Measurements from ENCODE around the gene ARHGAP28. TPM values are rescaled to one million over a fixed set of nuclear protein-coding genes. Genes with fewer than 3 reads are reported as not detected.
"Not testable (repeated sequence)": the region's sequence is repeated elsewhere in the genome, so short reads cannot be mapped to it uniquely, and the experiment has no call there.

ARHGAP28 gene
- polyA plus RNA-seq, 3 donors from 2014 or later: not detected

GRCh38 chr18:6827161-6827560 lies 97.6 kb downstream of the ARHGAP28 start:
- H3K27me3 Mint-ChIP-seq (ENCODE audit: low read depth in 3 of 3); H3K36me3 Mint-ChIP-seq; H3K4me1 Mint-ChIP-seq; H3K27ac Mint-ChIP-seq; H3K9me3 Mint-ChIP-seq; DNase-seq; H3K4me3 Mint-ChIP-seq: not testable (repeated sequence)

GRCh38 chr18:6827566-6827965 lies 98.0 kb downstream of the ARHGAP28 start:
- H3K9me3 Mint-ChIP-seq; H3K4me3 Mint-ChIP-seq; DNase-seq; H3K36me3 Mint-ChIP-seq; H3K27ac Mint-ChIP-seq; H3K27me3 Mint-ChIP-seq (ENCODE audit: low read depth in 3 of 3); H3K4me1 Mint-ChIP-seq: not testable (repeated sequence)

- Mint-ChIP-seq H3K9me3 (peaks cover 0 to 7% (median 5%) of the 10 kb centered on the region in 6 donors), H3K27me3 (ENCODE audit: low read depth in 3 of 3) (peaks cover 0 to 5% (median 0%) of the 10 kb centered on the region in 3 donors), H3K4me3 (no peak overlapping the region), H3K36me3 (no peaks in the 10 kb centered on the region), H3K27ac (no peak overlapping the region), H3K4me1 (no peaks in the 10 kb centered on the region)
- no peak for DNase-seq
These were observed 101.4 kb downstream of the ARHGAP28 start for GRCh38 chr18:6830916-6831315.

- H3K27me3 Mint-ChIP-seq (ENCODE audit: low read depth in 3 of 3): peaks cover 0 to 5% (median 0%) of the 10 kb centered on the region in 3 donors
- H3K4me1 Mint-ChIP-seq: no peaks in the 10 kb centered on the region
- H3K27ac Mint-ChIP-seq: no peak overlapping the region
- H3K4me3 Mint-ChIP-seq: no peak overlapping the region
- peaks cover 0 to 13% (median 1%) of the 10 kb centered on the region in 6 donors for H3K9me3 Mint-ChIP-seq
- no peaks in the 10 kb centered on the region for H3K36me3 Mint-ChIP-seq
- DNase-seq: no peak
These were observed 105.8 kb downstream of the ARHGAP28 start for GRCh38 chr18:6835345-6835744.

GRCh38 chr18:6836331-6836730 lies 106.8 kb downstream of the ARHGAP28 start:
- H3K4me3 Mint-ChIP-seq: no peak overlapping the region
- H3K27me3 Mint-ChIP-seq (ENCODE audit: low read depth in 3 of 3): peaks cover 0 to 6% (median 0%) of the 10 kb centered on the region in 3 donors
- no peaks in the 10 kb centered on the region for H3K36me3 Mint-ChIP-seq
- peaks cover 0 to 13% (median under 1%) of the 10 kb centered on the region in 6 donors for H3K9me3 Mint-ChIP-seq
- H3K4me1 Mint-ChIP-seq: no peaks in the 10 kb centered on the region
- no peak overlapping the region for H3K27ac Mint-ChIP-seq
- no peak for DNase-seq

GRCh38 chr18:6837904-6838303 lies 108.4 kb downstream of the ARHGAP28 start:
- H3K27me3 Mint-ChIP-seq (ENCODE audit: low read depth in 3 of 3): peaks cover 0 to 8% (median 2%) of the 10 kb centered on the region in 3 donors
- peaks cover 0 to 16% (median under 1%) of the 10 kb centered on the region in 6 donors for H3K9me3 Mint-ChIP-seq
- no peak overlapping the region for H3K27ac Mint-ChIP-seq
- no peak for DNase-seq
- no peak overlapping the region for H3K4me3 Mint-ChIP-seq
- H3K4me1 Mint-ChIP-seq: no peaks in the 10 kb centered on the region
- H3K36me3 Mint-ChIP-seq: no peaks in the 10 kb centered on the region

GRCh38 chr18:6842081-6842480 lies 112.6 kb downstream of the ARHGAP28 start:
- no peak for DNase-seq
- no peaks in the 10 kb centered on the region for H3K4me1 Mint-ChIP-seq
- H3K27ac Mint-ChIP-seq: no peak overlapping the region
- peaks cover 0 to 10% (median 2%) of the 10 kb centered on the region in 6 donors for H3K9me3 Mint-ChIP-seq
- H3K4me3 Mint-ChIP-seq: no peak overlapping the region
- no peaks in the 10 kb centered on the region for H3K36me3 Mint-ChIP-seq
- peaks cover 4 to 5% (median 5%) of the 10 kb centered on the region in 3 donors for H3K27me3 Mint-ChIP-seq (ENCODE audit: low read depth in 3 of 3)

GRCh38 chr18:6843308-6843707 lies 113.8 kb downstream of the ARHGAP28 start:
- Mint-ChIP-seq H3K36me3 (no peaks in the 10 kb centered on the region), H3K27ac (no peak overlapping the region), H3K4me3 (no peak overlapping the region), H3K4me1 (no peaks in the 10 kb centered on the region), H3K9me3 (peaks cover 0 to 10% (median 3%) of the 10 kb centered on the region in 6 donors), H3K27me3 (ENCODE audit: low read depth in 3 of 3) (peaks cover 4 to 8% (median 5%) of the 10 kb centered on the region in 3 donors)
- no peak for DNase-seq

GRCh38 chr18:6845521-6845920 lies 116.0 kb downstream of the ARHGAP28 start:
- H3K36me3 Mint-ChIP-seq; H3K9me3 Mint-ChIP-seq; H3K27me3 Mint-ChIP-seq (ENCODE audit: low read depth in 3 of 3); DNase-seq; H3K27ac Mint-ChIP-seq; H3K4me3 Mint-ChIP-seq; H3K4me1 Mint-ChIP-seq: not testable (repeated sequence)

GRCh38 chr18:6850396-6850795 lies 120.9 kb downstream of the ARHGAP28 start:
- H3K27me3 Mint-ChIP-seq (ENCODE audit: low read depth in 3 of 3): peaks cover 3 to 4% (median 3%) of the 10 kb centered on the region in 3 donors
- no peak for DNase-seq
- peaks cover 0 to 14% (median 4%) of the 10 kb centered on the region in 6 donors for H3K9me3 Mint-ChIP-seq
- H3K36me3 Mint-ChIP-seq: no peaks in the 10 kb centered on the region
- H3K4me3 Mint-ChIP-seq: no peak overlapping the region
- no peaks in the 10 kb centered on the region for H3K4me1 Mint-ChIP-seq
- H3K27ac Mint-ChIP-seq: no peak overlapping the region

GRCh38 chr18:6851480-6851879 lies 122.0 kb downstream of the ARHGAP28 start:
- H3K36me3 Mint-ChIP-seq: no peaks in the 10 kb centered on the region
- no peak for DNase-seq
- peaks cover 0 to 6% (median 3%) of the 10 kb centered on the region in 6 donors for H3K9me3 Mint-ChIP-seq
- no peak overlapping the region for H3K27ac Mint-ChIP-seq
- H3K27me3 Mint-ChIP-seq (ENCODE audit: low read depth in 3 of 3): peaks cover 3% of the 10 kb centered on the region in 3 donors
- no peak overlapping the region for H3K4me3 Mint-ChIP-seq
- no peaks in the 10 kb centered on the region for H3K4me1 Mint-ChIP-seq

GRCh38 chr18:6854811-6855210 lies 125.3 kb downstream of the ARHGAP28 start:
- H3K9me3 Mint-ChIP-seq: peaks cover 0 to 6% (median 2%) of the 10 kb centered on the region in 6 donors
- H3K36me3 Mint-ChIP-seq: no peaks in the 10 kb centered on the region
- no peaks in the 10 kb centered on the region for H3K4me1 Mint-ChIP-seq
- no peak for DNase-seq
- H3K4me3 Mint-ChIP-seq: no peak overlapping the region
- peaks cover 0 to 1% (median 0%) of the 10 kb centered on the region in 3 donors for H3K27me3 Mint-ChIP-seq (ENCODE audit: low read depth in 3 of 3)
- no peak overlapping the region for H3K27ac Mint-ChIP-seq

GRCh38 chr18:6855767-6856166 lies 126.3 kb downstream of the ARHGAP28 start:
- H3K4me1 Mint-ChIP-seq: no peaks in the 10 kb centered on the region
- H3K36me3 Mint-ChIP-seq: no peaks in the 10 kb centered on the region
- H3K27ac Mint-ChIP-seq: no peak overlapping the region
- H3K9me3 Mint-ChIP-seq: peaks cover 0 to 11% (median 2%) of the 10 kb centered on the region in 6 donors
- no peaks in the 10 kb centered on the region for H3K27me3 Mint-ChIP-seq (ENCODE audit: low read depth in 3 of 3)
- DNase-seq: no peak
- no peak overlapping the region for H3K4me3 Mint-ChIP-seq

GRCh38 chr18:6857300-6857699 lies 127.8 kb downstream of the ARHGAP28 start:
- Mint-ChIP-seq H3K27me3 (ENCODE audit: low read depth in 3 of 3) (peaks cover 0 to 2% (median 0%) of the 10 kb centered on the region in 3 donors), H3K4me1 (no peaks in the 10 kb centered on the region), H3K4me3 (no peak overlapping the region), H3K9me3 (peaks cover 0 to 11% (median 3%) of the 10 kb centered on the region in 6 donors), H3K36me3 (no peaks in the 10 kb centered on the region), H3K27ac (no peak overlapping the region)
- no peak for DNase-seq

GRCh38 chr18:6859676-6860422 lies 130.3 kb downstream of the ARHGAP28 start:
- H3K27me3 Mint-ChIP-seq (ENCODE audit: low read depth in 3 of 3): peaks cover 0 to 2% (median 0%) of the 10 kb centered on the region in 3 donors

More at GRCh38 chr18:6859676-6860422, 130.3 kb downstream of the ARHGAP28 start:
- Mint-ChIP-seq H3K36me3 (no peaks in the 10 kb centered on the region), H3K9me3 (peaks cover 0 to 11% (median under 1%) of the 10 kb centered on the region in 6 donors), H3K4me1 (no peaks in the 10 kb centered on the region), H3K27ac (no peak overlapping the region), H3K4me3 (no peak overlapping the region)
- DNase-seq: no peak

Data from immature natural killer cell (primary cell).